Measurements from ENCODE around the gene PPEF2.

PPEF2 gene

GRCh38 chr4:75841641-75842520 is 60.4 kb downstream of the PPEF2 start:
- no peak overlapping the region for H3K27ac ChIP-seq (ENCODE audit: insufficient read depth, low read length, poor library complexity, severe bottlenecking)
- H3K36me3 ChIP-seq (ENCODE audit: control insufficient read depth, insufficient read depth, low read length) = no peaks in the 10 kb centered on the region
- no peak overlapping the region for H3K4me3 ChIP-seq (ENCODE audit: insufficient read depth, low read depth, low read length, poor library complexity, severe bottlenecking)
- DNase-seq = no peak
- no peaks in the 10 kb centered on the region for H3K9me3 ChIP-seq (ENCODE audit: control insufficient read depth, low read length)
- H3K27me3 ChIP-seq (replicated peaks; ENCODE audit: control insufficient read depth, insufficient read depth, low read length, poor library complexity, severe bottlenecking) = no peaks in the 10 kb centered on the region
- no peaks in the 10 kb centered on the region for H3K4me1 ChIP-seq (ENCODE audit: control insufficient read depth, insufficient read depth, low read length, poor library complexity, severe bottlenecking)

DNA sequence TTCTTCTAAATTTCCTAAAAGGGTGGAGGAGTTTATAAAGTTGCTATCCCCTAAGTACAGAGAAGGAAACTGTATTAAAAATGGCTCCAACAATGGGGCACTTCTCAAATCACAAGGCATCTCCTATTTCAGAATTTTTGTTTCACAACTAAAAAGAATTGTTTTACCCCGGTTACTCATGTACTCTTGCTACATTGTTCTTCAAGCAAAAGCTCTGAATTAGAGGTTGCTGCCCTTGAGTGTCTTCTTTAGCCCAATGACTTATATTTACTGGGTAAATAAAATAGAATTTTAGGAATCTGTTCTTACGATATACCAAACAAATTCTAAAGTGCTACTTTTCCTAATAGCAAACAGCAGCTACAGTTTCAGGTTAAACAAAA is 67.5 kb downstream of the PPEF2 start:
- Histone ChIP-seq H3K9me3 (ENCODE audit: control insufficient read depth, low read length) (no peaks in the 10 kb centered on the region), H3K4me3 (ENCODE audit: insufficient read depth, low read depth, low read length, poor library complexity, severe bottlenecking) (no peak overlapping the region), H3K27ac (ENCODE audit: insufficient read depth, low read length, poor library complexity, severe bottlenecking) (no peak overlapping the region), H3K27me3 (replicated peaks; ENCODE audit: control insufficient read depth, insufficient read depth, low read length, poor library complexity, severe bottlenecking) (no peaks in the 10 kb centered on the region), H3K36me3 (ENCODE audit: control insufficient read depth, insufficient read depth, low read length) (no peaks in the 10 kb centered on the region), H3K4me1 (ENCODE audit: control insufficient read depth, insufficient read depth, low read length, poor library complexity, severe bottlenecking) (no peaks in the 10 kb centered on the region)
- DNase-seq = no peak

DNA sequence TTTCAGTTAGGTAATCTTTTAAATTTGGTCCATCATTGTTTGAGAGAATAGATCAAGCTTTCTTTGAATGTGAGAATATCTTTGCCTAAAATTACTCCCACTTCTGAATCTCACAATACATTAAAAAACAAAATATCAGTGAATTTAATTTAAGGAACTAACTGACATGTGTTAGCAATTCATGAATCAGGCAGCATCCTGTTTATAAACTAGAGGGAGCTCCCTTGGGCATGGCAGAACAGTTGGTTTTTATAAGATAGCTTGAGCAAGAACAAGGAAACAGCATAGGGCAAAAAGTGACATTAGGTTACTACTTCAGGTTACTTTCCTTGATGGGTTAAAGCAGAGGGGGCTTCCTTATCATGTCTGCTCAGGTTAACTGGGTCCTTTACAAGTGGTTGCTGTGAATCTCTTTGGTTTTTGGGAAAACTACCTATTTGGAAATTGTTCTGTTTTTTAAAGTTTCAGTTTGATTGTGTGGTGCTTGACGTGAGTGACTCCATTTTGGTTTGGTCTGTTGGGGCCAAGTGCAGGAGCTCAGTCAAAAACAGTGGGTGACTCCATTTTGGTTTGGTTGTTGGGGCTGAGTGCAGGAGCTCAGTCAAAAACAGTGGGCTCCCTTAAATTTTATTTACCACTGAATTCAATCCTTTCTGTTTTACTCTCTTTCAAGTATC is 68.0 kb downstream of the PPEF2 start:
- Histone ChIP-seq H3K4me1 (ENCODE audit: control insufficient read depth, insufficient read depth, low read length, poor library complexity, severe bottlenecking) (no peaks in the 10 kb centered on the region), H3K27me3 (replicated peaks; ENCODE audit: control insufficient read depth, insufficient read depth, low read length, poor library complexity, severe bottlenecking) (no peaks in the 10 kb centered on the region), H3K36me3 (ENCODE audit: control insufficient read depth, insufficient read depth, low read length) (no peaks in the 10 kb centered on the region), H3K4me3 (ENCODE audit: insufficient read depth, low read depth, low read length, poor library complexity, severe bottlenecking) (no peak overlapping the region), H3K27ac (ENCODE audit: insufficient read depth, low read length, poor library complexity, severe bottlenecking) (no peak overlapping the region), H3K9me3 (ENCODE audit: control insufficient read depth, low read length) (no peaks in the 10 kb centered on the region)
- no peak for DNase-seq

DNA sequence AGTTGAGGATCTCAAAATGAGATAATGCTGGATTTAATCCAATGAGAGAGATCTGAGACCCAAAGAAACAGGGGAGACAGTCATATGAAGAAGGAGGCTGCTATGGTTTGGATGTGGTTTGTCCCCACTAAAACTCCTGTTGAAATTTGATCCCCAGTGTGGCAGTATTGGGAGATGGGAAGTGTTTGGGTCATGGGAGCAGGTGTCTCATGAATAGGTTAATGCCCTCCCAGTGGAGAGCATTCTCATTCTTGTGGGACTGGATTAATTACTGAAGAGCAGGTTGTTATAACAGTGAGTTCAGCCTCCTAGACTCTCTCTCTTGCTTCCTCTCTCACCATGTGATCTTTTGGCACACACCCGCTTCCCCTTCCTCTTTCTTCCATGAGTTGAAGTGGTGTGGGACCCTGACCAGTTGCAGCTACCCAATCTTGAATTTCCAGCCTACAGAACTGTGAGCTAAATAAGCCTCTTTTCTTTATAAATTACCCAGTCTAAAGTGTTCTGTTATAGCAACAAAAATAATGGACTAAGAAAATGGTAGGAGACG is 70.3 kb downstream of the PPEF2 start:
- Histone ChIP-seq H3K27me3 (replicated peaks; ENCODE audit: control insufficient read depth, insufficient read depth, low read length, poor library complexity, severe bottlenecking) (no peaks in the 10 kb centered on the region), H3K36me3 (ENCODE audit: control insufficient read depth, insufficient read depth, low read length) (no peaks in the 10 kb centered on the region), H3K9me3 (ENCODE audit: control insufficient read depth, low read length) (no peaks in the 10 kb centered on the region), H3K4me3 (ENCODE audit: insufficient read depth, low read depth, low read length, poor library complexity, severe bottlenecking) (no peak overlapping the region), H3K4me1 (ENCODE audit: control insufficient read depth, insufficient read depth, low read length, poor library complexity, severe bottlenecking) (no peaks in the 10 kb centered on the region), H3K27ac (ENCODE audit: insufficient read depth, low read length, poor library complexity, severe bottlenecking) (no peak overlapping the region)
- no peak for DNase-seq

GRCh38 chr4:75830906-75831305 is 71.3 kb downstream of the PPEF2 start:
- Histone ChIP-seq H3K4me1 (ENCODE audit: control insufficient read depth, insufficient read depth, low read length, poor library complexity, severe bottlenecking) (no peaks in the 10 kb centered on the region), H3K36me3 (ENCODE audit: control insufficient read depth, insufficient read depth, low read length) (no peaks in the 10 kb centered on the region), H3K27me3 (replicated peaks; ENCODE audit: control insufficient read depth, insufficient read depth, low read length, poor library complexity, severe bottlenecking) (no peaks in the 10 kb centered on the region), H3K27ac (ENCODE audit: insufficient read depth, low read length, poor library complexity, severe bottlenecking) (no peak overlapping the region), H3K4me3 (ENCODE audit: insufficient read depth, low read depth, low read length, poor library complexity, severe bottlenecking) (no peak overlapping the region), H3K9me3 (ENCODE audit: control insufficient read depth, low read length) (no peaks in the 10 kb centered on the region)
- no peak for DNase-seq

DNA sequence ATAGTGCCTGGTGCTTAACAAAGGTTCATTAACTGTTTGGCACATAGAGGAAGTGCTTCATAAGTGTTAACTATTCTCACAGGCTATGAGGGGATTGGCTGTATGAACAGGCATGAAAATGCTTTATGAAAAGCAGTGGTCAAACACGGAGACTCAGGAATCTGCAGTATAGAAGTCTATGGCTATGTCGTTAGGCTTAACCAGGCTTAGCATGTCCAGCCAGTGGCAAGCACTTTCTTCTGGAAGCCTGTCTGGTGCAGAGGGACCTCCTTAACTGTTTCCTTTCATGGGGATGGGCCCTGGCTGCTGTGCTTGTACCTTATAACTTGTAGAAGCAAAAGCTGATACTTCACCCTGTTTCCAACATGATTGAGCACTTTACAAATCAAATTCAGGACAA is 78.4 kb downstream of the PPEF2 start:
- no peaks in the 10 kb centered on the region for H3K36me3 ChIP-seq (ENCODE audit: control insufficient read depth, insufficient read depth, low read length)
- no peaks in the 10 kb centered on the region for H3K27me3 ChIP-seq (replicated peaks; ENCODE audit: control insufficient read depth, insufficient read depth, low read length, poor library complexity, severe bottlenecking)
- H3K4me3 ChIP-seq (ENCODE audit: insufficient read depth, low read depth, low read length, poor library complexity, severe bottlenecking) = no peak overlapping the region
- no peaks in the 10 kb centered on the region for H3K4me1 ChIP-seq (ENCODE audit: control insufficient read depth, insufficient read depth, low read length, poor library complexity, severe bottlenecking)
- DNase-seq = no peak
- no peak overlapping the region for H3K27ac ChIP-seq (ENCODE audit: insufficient read depth, low read length, poor library complexity, severe bottlenecking)
- H3K9me3 ChIP-seq (ENCODE audit: control insufficient read depth, low read length) = no peaks in the 10 kb centered on the region

- Histone ChIP-seq H3K36me3 (ENCODE audit: control insufficient read depth, insufficient read depth, low read length) (no peaks in the 10 kb centered on the region), H3K4me3 (ENCODE audit: insufficient read depth, low read depth, low read length, poor library complexity, severe bottlenecking) (no peak overlapping the region), H3K4me1 (ENCODE audit: control insufficient read depth, insufficient read depth, low read length, poor library complexity, severe bottlenecking) (no peaks in the 10 kb centered on the region), H3K9me3 (ENCODE audit: control insufficient read depth, low read length) (no peaks in the 10 kb centered on the region), H3K27ac (ENCODE audit: insufficient read depth, low read length, poor library complexity, severe bottlenecking) (no peak overlapping the region), H3K27me3 (replicated peaks; ENCODE audit: control insufficient read depth, insufficient read depth, low read length, poor library complexity, severe bottlenecking) (no peaks in the 10 kb centered on the region)
- DNase-seq = no peak
These were observed 79.8 kb downstream of the PPEF2 start for GRCh38 chr4:75822416-75822815.

GRCh38 chr4:75821966-75822365 is 80.3 kb downstream of the PPEF2 start:
- Histone ChIP-seq H3K4me3 (ENCODE audit: insufficient read depth, low read depth, low read length, poor library complexity, severe bottlenecking) (no peak overlapping the region), H3K4me1 (ENCODE audit: control insufficient read depth, insufficient read depth, low read length, poor library complexity, severe bottlenecking) (no peaks in the 10 kb centered on the region), H3K27me3 (replicated peaks; ENCODE audit: control insufficient read depth, insufficient read depth, low read length, poor library complexity, severe bottlenecking) (no peaks in the 10 kb centered on the region), H3K36me3 (ENCODE audit: control insufficient read depth, insufficient read depth, low read length) (no peaks in the 10 kb centered on the region), H3K27ac (ENCODE audit: insufficient read depth, low read length, poor library complexity, severe bottlenecking) (no peak overlapping the region), H3K9me3 (ENCODE audit: control insufficient read depth, low read length) (no peaks in the 10 kb centered on the region)
- DNase-seq = no peak

- Histone ChIP-seq H3K9me3 (ENCODE audit: control insufficient read depth, low read length) (no peaks in the 10 kb centered on the region), H3K4me1 (ENCODE audit: control insufficient read depth, insufficient read depth, low read length, poor library complexity, severe bottlenecking) (no peaks in the 10 kb centered on the region), H3K4me3 (ENCODE audit: insufficient read depth, low read depth, low read length, poor library complexity, severe bottlenecking) (no peak overlapping the region), H3K36me3 (ENCODE audit: control insufficient read depth, insufficient read depth, low read length) (no peaks in the 10 kb centered on the region), H3K27ac (ENCODE audit: insufficient read depth, low read length, poor library complexity, severe bottlenecking) (no peak overlapping the region), H3K27me3 (replicated peaks; ENCODE audit: control insufficient read depth, insufficient read depth, low read length, poor library complexity, severe bottlenecking) (no peaks in the 10 kb centered on the region)
- no peak for DNase-seq
These were observed 81.0 kb downstream of the PPEF2 start for GRCh38 chr4:75821216-75821615.

DNA sequence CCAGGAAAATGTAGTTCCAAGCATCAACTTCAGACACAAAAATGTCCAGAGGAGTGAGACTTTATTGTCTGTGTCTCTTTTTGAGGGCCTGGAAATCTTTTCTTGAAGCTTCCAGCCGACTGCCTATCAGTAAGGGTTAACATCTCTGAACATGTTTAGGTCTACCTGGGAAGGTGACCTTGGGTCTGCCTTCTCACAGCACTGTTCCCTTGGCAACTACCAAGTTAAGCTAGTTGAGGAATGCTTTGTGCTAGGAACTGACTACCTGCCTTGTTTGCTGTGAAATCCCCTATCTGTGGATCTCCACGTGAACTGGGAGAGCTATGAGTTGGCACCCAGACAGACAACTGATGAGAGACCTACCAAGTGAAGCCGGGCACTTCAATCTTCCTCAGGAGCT is 81.6 kb downstream of the PPEF2 start:
- DNase-seq = no peak
- H3K27ac ChIP-seq (ENCODE audit: insufficient read depth, low read length, poor library complexity, severe bottlenecking) = no peak overlapping the region
- H3K4me1 ChIP-seq (ENCODE audit: control insufficient read depth, insufficient read depth, low read length, poor library complexity, severe bottlenecking) = no peaks in the 10 kb centered on the region
- no peak overlapping the region for H3K4me3 ChIP-seq (ENCODE audit: insufficient read depth, low read depth, low read length, poor library complexity, severe bottlenecking)
- H3K36me3 ChIP-seq (ENCODE audit: control insufficient read depth, insufficient read depth, low read length) = no peaks in the 10 kb centered on the region
- H3K9me3 ChIP-seq (ENCODE audit: control insufficient read depth, low read length) = no peaks in the 10 kb centered on the region
- H3K27me3 ChIP-seq (replicated peaks; ENCODE audit: control insufficient read depth, insufficient read depth, low read length, poor library complexity, severe bottlenecking) = no peaks in the 10 kb centered on the region

Measured in effector memory CD4-positive, alpha-beta T cell (primary cell).